ENCODE data around the gene KCNK2.

KCNK2 gene

DNA sequence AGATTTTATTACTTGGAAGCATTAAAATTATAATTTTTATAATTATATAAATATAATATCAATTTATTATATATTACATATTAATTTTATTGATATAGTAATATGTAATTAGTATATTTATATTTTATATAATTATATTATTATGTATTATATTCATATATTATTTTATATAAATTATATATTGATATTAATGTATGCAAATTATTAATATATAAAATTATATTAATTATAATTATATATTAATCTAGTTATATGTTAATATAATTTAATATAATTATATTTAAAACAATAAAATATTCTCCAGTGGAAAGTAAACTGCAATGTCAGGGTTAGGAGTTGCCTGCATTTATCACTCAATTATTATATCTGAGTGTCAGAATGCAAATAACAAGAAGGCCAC, 48.8 kb downstream of the KCNK2 start:
- TF ChIP-seq, protein P1, sequence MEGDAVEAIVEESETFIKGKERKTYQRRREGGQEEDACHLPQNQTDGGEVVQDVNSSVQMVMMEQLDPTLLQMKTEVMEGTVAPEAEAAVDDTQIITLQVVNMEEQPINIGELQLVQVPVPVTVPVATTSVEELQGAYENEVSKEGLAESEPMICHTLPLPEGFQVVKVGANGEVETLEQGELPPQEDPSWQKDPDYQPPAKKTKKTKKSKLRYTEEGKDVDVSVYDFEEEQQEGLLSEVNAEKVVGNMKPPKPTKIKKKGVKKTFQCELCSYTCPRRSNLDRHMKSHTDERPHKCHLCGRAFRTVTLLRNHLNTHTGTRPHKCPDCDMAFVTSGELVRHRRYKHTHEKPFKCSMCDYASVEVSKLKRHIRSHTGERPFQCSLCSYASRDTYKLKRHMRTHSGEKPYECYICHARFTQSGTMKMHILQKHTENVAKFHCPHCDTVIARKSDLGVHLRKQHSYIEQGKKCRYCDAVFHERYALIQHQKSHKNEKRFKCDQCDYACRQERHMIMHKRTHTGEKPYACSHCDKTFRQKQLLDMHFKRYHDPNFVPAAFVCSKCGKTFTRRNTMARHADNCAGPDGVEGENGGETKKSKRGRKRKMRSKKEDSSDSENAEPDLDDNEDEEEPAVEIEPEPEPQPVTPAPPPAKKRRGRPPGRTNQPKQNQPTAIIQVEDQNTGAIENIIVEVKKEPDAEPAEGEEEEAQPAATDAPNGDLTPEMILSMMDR (IDR thresholded peaks at IDR 0.05; ENCODE audit: insufficient read depth, low read length) = no peak
- TF ChIP-seq POLR2AphosphoS5 (IDR thresholded peaks at IDR 0.05; ENCODE audit: low read depth) = no peak
- TF ChIP-seq REST (IDR thresholded peaks at IDR 0.05; ENCODE audit: insufficient replicate concordance, low read depth) = no peak
- no peak for TF ChIP-seq SPI1 (IDR thresholded peaks at IDR 0.05; ENCODE audit: borderline replicate concordance, low read depth)
- no peak for TF ChIP-seq GABPA (IDR thresholded peaks at IDR 0.05; ENCODE audit: low read depth)

DNA sequence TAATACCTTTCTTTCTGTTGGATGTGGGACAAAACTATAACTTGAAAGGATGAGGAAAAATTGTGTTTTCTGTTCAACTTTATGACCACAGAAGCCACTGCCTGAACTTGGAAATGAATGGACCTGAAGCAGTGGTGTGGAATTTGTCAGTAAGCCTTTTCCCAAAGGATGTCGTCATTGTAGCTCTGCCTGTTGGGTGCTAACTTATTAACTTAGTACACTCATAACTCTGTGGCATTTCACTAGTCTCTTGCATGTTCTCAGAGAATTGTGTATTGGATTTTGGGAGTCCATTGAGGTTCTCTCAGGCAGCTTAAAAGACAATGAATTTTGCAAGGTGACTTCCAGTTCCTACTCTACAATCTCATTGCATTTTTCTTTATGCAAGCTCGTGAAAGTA, 49.6 kb downstream of the KCNK2 start:
- H3K4me3 ChIP-seq (replicated peaks; ENCODE audit: insufficient read depth, low read length) = no peak overlapping the region
- no peak for DNase-seq (ENCODE audit: low read depth in 1 of 2, low spot score in 1 of 2)
- peaks cover 2% of the 10 kb centered on the region for H3K27me3 ChIP-seq (ENCODE audit: insufficient read depth, poor library complexity, severe bottlenecking)
- no peak overlapping the region for H3K27ac ChIP-seq (replicated peaks)
- TF ChIP-seq GABPA (IDR thresholded peaks at IDR 0.05; ENCODE audit: low read depth) = no peak
- TF ChIP-seq, protein P1 (IDR thresholded peaks at IDR 0.05; ENCODE audit: insufficient read depth, low read length) = no peak

More for the DNA sequence above, 48.8 kb downstream of the KCNK2 start:
- H3K27me3 ChIP-seq (ENCODE audit: insufficient read depth, poor library complexity, severe bottlenecking) = peaks cover 2% of the 10 kb centered on the region
- no peak overlapping the region for H3K4me3 ChIP-seq (replicated peaks; ENCODE audit: insufficient read depth, low read length)
- H3K27ac ChIP-seq (replicated peaks) = no peak overlapping the region
- no peak for DNase-seq (ENCODE audit: low read depth in 1 of 2, low spot score in 1 of 2)

DNA sequence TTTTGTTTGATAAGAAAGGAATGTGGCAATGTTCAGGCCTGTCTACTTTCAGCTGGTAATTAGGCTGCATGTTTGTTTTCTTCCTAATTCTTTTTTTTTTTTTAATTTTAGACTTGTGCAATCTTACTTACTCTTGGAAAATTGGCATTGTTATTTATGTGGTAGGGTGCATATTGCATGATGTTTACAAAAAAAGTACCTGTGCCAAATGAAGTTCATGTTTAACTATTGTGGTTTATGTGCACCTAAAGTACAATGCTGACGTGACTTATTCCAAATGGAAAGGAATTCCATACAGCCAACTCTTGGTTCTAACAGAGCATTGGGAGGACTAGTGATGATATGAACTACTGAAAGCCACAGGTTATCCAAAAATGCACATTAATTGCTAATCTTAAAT, 51.0 kb downstream of the KCNK2 start:
- H3K4me3 ChIP-seq (replicated peaks; ENCODE audit: insufficient read depth, low read length) = no peak overlapping the region
- DNase-seq (ENCODE audit: low read depth in 1 of 2, low spot score in 1 of 2) = no peak
- H3K27me3 ChIP-seq (ENCODE audit: insufficient read depth, poor library complexity, severe bottlenecking) = peaks cover 2% of the 10 kb centered on the region
- TF ChIP-seq POLR2AphosphoS5 (IDR thresholded peaks at IDR 0.05; ENCODE audit: low read depth) = no peak
- no peak for TF ChIP-seq REST (IDR thresholded peaks at IDR 0.05; ENCODE audit: insufficient replicate concordance, low read depth)
- no peak for TF ChIP-seq GABPA (IDR thresholded peaks at IDR 0.05; ENCODE audit: low read depth)
- TF ChIP-seq SPI1 (IDR thresholded peaks at IDR 0.05; ENCODE audit: borderline replicate concordance, low read depth) = no peak
- TF ChIP-seq, protein P1 (IDR thresholded peaks at IDR 0.05; ENCODE audit: insufficient read depth, low read length) = no peak
- H3K27ac ChIP-seq (replicated peaks) = no peak overlapping the region

DNA sequence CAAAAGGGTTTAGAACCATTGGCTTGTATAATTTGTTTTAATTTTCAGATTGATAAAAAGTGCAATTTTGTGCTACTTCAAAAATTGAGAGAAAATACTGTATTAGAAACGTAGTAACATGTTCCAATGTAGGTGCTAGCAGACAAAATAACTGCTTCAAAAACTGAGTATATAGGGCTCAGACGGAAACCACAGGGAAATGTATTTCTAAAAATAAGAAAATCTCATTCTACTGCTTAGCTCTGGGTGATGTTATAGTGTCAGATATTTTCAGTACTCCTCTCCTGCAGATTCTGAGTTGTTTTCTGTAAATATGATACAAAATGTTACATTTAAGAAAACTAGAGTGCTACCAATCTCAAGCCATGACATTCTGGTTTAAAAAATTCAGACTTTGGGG, 55.4 kb downstream of the KCNK2 start:
- Histone ChIP-seq H3K27ac (replicated peaks) (no peak overlapping the region), H3K27me3 (ENCODE audit: insufficient read depth, poor library complexity, severe bottlenecking) (peaks cover 2% of the 10 kb centered on the region), H3K4me3 (replicated peaks; ENCODE audit: insufficient read depth, low read length) (no peak overlapping the region)
- TF ChIP-seq, protein P1 (IDR thresholded peaks at IDR 0.05; ENCODE audit: insufficient read depth, low read length) = no peak
- TF ChIP-seq POLR2AphosphoS5 (IDR thresholded peaks at IDR 0.05; ENCODE audit: low read depth) (no peak), GABPA (IDR thresholded peaks at IDR 0.05; ENCODE audit: low read depth) (no peak), SPI1 (IDR thresholded peaks at IDR 0.05; ENCODE audit: borderline replicate concordance, low read depth) (no peak), REST (IDR thresholded peaks at IDR 0.05; ENCODE audit: insufficient replicate concordance, low read depth) (no peak)
- no peak for DNase-seq (ENCODE audit: low read depth in 1 of 2, low spot score in 1 of 2)
